Upper lobe of left lung (tissue), 4 donors: ENCODE data around the gene TRMO.

Experiments
- EP300 ChIP-seq, 4 donors: sonication (generic); formaldehyde crosslinking; IDR thresholded peaks; one replicate each; pipeline ENCODE4 v1.5.1; 2017; ENCODE audit warnings: antibody characterized with exemption in 4 of 4, control low read depth in 2 of 4
- TF ChIP-seq, protein P1 (sequence below), 6 experiments: fragments of 450-650 bp in 4 of 6; fragments of 200-600 bp in 2 of 6; sonication (generic) in 2 of 6; IDR thresholded peaks; one replicate each; pipeline ENCODE4 v1.5.1; 2016 to 2019; ENCODE audit warnings: antibody characterized with exemption in 6 of 6

DNA sequence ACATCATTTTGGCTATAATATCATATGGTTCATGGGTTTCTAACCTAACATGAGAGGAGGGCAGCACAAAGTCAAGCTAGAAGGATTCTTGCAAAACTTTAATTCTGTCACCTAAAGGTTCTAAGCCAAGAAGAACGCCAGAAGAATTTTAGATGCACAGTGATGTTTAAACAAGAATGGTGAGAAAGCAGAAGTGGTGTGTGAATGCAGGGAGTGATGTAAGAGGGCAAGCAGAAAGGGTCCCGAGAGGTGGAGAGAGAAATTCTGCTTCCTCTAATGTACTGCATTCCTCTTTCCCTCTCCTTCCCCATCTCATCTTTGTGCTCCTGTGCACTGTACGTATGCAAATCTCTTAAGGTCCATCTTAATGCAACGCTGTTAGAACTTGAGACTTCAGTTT, 2.1 kb upstream of the TRMO start:
- TF ChIP-seq, protein P1, sequence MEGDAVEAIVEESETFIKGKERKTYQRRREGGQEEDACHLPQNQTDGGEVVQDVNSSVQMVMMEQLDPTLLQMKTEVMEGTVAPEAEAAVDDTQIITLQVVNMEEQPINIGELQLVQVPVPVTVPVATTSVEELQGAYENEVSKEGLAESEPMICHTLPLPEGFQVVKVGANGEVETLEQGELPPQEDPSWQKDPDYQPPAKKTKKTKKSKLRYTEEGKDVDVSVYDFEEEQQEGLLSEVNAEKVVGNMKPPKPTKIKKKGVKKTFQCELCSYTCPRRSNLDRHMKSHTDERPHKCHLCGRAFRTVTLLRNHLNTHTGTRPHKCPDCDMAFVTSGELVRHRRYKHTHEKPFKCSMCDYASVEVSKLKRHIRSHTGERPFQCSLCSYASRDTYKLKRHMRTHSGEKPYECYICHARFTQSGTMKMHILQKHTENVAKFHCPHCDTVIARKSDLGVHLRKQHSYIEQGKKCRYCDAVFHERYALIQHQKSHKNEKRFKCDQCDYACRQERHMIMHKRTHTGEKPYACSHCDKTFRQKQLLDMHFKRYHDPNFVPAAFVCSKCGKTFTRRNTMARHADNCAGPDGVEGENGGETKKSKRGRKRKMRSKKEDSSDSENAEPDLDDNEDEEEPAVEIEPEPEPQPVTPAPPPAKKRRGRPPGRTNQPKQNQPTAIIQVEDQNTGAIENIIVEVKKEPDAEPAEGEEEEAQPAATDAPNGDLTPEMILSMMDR (IDR thresholded peaks at IDR 0.05), result no peak
- no peak for TF ChIP-seq EP300 (IDR thresholded peaks at IDR 0.05)
